Amniotic epithelial cell (primary cell): Measurements from ENCODE around the gene FAM3D.
"Not testable (repeated sequence)": the region's sequence is repeated elsewhere in the genome, so short reads cannot be mapped to it uniquely, and the experiment has no call there.

Experiments
- DNase-seq: peaks from one replicate; pipeline ENCODE4 v3.0.0-alpha.2; 2010; ENCODE audit warnings: low read depth

Gene FAM3D, protein sequence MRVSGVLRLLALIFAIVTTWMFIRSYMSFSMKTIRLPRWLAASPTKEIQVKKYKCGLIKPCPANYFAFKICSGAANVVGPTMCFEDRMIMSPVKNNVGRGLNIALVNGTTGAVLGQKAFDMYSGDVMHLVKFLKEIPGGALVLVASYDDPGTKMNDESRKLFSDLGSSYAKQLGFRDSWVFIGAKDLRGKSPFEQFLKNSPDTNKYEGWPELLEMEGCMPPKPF

DNA sequence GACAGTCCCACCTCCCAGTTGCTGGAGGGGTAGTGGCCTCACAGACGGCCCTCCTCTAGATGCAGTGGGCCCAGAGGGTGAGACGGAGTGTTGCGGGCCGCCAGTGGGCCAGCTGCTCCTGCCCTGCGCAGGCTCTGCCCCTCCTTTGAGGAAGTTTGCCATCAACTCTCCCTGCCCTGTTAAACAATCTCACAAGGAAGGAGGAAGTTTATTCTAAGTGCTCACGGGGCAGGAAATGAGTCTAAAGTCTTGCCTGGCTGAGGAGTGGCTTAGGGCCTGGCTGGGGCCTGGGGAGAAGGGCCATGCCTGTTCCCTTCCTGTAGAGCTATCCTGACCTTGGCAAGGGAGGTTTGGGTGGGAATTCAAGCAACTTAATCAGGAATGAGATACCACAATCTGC, at the start of gene FAM3D:
FAM3D (minus strand) TSS at position 92 of the 400 bp plus-strand sequence. CDS start 11,211 bp downstream, outside the sequence.
- DNase-seq = no peak

- no peak for DNase-seq
Observed at GRCh38 chr3:58713715-58714401, 47.3 kb upstream of the FAM3D start.

DNA sequence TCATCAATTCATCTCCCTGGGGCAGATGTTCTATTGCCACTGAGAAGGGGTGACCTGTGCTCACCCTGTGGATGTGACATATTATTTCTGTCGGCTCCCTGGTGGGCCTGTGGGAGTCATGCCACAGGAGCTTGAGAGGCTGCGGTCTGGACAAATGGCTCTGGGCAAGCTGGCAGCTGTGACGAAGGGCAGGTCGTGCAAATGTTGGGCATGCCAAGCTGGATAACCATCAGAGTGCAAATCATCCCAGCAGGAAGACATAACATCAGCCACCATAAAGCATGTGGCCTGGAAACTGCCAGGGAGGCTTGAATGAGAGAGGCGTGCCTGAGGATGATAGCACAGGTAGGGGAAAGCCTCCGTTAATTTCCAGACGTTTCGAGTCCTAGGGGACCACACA, 45.3 kb upstream of the FAM3D start:
- no peak for DNase-seq

DNA sequence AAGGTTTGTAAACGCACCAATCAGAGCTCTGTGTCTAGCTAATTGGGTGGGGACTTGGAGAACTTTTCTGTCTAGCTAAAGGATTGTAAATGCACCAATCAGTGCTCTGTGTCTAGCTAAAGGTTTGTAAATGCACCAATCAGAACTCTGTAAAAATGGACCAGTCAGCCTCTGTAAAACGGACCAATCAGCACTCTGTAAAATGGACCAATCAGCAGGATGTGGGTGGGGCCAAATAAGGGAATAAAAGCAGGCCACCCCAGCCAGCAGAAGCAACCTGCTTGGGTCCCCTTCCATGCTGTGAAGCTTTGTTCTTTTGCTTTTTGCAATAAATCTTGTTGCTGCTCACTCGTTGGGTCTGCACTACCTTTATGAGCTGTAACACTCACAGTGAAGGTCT, 42.4 kb upstream of the FAM3D start:
- DNase-seq = not testable (repeated sequence)

DNA sequence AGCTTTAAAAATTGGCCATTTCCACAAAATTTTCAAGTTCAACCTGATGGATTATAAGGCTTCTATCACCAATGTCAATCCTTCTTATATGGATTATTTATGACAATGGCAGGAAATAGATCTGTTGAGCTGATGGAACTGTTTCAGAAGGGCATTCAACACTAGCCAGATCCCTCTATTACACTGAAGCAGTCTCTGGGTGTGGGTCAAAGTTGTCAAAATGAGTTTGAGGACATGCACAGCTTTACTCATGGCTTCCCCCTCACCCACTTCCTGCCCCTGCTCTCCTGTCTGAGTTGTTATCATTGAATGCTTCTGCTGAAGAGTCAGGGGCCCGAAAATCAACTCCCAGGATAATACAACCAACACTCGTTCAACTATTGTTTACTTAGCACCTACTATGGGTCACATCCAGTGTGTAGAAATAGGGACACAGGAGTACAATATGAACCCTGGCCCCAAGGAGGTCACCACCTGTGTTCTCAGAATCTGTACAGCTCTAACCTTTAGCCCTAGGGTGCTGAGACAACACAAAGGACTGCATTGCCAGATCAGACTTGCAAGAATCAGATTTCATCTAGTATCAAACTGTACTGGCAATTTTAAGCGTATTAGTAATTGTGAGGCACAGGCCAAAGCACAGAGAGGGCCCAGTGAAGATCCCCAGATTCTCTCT, 41.7 kb upstream of the FAM3D start:
- no peak for DNase-seq

GRCh38 chr3:58707390-58707930, 40.9 kb upstream of the FAM3D start:
- no peak for DNase-seq

DNA sequence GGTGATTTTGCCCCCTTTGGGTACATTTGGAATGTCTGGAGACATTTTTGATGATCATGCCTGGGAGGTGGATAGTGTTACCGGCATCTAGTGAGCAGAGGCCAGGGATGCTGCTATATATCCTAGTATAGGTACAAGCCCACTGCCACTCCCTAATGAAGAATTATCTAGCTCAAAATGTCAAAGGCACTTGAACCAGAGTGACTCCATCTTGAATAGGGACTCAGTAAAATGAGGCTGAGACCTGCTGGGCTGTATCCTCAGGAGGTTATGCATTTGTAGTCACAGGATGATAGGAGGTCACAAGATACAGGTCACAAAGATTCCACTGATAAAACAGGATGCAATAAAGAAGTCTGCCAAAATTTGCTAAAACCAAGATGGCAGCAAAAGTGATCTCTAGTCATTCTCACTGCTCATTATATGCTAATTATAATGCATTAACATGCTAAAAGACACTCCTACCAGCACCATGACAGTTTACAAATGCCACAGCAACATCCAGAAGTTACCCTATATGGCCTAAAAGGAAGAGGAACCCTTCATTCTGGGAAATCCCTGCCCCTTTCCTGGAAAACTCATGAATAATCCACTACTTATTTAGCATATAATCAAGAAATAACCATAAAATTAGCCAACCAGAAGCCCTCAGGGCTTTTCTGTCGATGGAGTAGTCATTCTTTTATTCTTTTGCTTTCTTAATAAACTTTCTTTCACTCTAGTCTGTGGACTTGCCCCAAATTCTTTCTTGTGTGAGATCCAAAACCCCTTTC, 40.0 kb upstream of the FAM3D start:
- DNase-seq = no peak

GRCh38 chr3:58704745-58705144, 38.2 kb upstream of the FAM3D start:
- DNase-seq = no peak

DNA sequence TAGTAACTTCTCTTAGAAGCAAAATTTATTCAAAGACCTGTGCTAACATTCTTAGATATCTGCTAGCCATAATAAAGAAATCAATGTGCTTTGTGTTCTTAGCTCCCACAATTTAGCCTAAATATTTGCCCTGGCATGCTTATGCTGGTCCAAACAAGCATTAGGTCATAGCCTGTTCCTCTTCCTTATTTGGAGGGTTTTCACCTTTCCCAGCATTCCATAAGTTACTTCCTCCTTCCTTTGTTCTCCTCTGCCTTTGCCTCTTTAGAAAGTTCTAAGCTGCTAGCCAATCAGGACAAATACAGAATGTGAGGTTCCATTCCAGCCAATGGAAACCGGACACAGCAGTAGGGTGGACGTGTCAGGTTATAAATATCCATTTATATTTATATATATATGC, 37.7 kb upstream of the FAM3D start:
- DNase-seq = not testable (repeated sequence)

DNA sequence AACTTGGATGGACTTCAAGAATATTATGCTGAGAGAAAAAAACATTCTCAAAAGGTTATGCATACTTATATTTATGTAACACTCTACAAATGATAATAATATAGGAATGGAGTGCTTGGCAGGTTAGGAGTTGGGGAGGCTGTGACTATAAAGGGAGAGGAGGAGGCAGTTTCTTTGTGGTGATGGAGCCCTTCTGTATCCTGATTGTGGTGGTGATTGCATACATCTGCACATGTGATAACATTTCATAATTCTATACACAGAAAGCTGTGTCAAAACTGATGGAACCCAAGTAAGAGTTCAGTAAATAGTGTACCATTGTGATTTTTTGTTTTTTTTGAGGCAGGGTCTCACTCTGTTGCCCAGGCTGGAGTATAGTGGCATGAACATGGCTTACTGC, 31.7 kb upstream of the FAM3D start:
- DNase-seq = no peak

DNA sequence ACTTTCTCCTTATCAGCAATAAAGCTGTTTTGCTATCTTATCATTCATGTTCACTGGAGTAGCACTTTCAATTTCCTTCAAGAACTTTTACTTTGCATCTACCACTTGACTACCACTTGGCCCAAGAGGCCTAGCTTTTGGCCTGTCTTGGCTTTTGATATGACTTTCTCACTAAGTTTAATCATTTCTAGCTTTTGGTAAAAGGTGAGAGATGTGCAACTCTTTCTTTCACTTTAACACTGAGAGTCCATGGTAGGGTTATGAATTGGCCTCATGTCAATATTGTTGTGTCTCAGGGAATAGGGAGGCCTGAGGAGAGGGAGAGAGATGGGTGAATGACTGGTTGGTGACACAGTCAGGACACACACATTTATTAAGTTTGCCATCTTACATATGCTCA, 31.0 kb upstream of the FAM3D start:
- no peak for DNase-seq

DNA sequence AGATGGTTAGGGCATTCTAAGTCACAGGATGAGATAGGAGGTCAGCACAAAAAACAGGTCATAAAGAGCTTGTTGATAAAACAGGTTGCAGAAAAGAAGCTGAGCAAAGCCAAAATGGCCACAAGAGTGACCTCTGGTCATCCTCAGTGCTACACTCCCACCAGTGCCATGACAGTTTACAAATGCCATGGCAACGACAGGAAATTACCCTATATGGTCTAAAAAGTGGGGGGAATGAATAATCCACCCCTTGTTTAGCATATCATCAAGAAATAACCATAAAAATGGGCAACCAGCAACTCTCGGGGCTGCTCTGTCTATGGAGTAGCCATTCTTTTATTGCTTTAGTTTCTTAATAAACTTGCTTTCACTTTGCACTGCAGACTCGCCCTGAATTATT, 30.2 kb upstream of the FAM3D start:
- not testable (repeated sequence) for DNase-seq

DNA sequence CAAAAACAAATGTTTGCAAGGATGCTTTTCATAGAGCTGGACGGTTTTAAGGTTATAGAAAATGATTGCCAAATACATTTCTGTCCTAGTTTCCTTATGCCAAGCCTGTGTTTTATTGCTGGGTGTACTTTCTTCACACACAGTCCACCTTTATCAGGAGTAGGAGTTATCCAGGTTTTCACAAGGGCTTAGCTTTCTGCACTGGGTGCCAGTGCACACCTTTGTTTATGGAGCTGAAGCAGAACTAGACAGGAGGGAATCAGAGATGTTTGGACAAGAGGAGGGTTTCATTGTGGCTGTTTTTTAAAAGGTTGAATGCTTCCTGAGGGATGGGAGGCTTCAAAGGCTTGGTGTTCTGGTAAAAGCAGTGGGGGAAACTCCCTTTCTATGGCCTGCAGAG, 29.5 kb upstream of the FAM3D start:
- DNase-seq = no peak

- not testable (repeated sequence) for DNase-seq
Observed at GRCh38 chr3:58695284-58695683, 28.7 kb upstream of the FAM3D start.

DNA sequence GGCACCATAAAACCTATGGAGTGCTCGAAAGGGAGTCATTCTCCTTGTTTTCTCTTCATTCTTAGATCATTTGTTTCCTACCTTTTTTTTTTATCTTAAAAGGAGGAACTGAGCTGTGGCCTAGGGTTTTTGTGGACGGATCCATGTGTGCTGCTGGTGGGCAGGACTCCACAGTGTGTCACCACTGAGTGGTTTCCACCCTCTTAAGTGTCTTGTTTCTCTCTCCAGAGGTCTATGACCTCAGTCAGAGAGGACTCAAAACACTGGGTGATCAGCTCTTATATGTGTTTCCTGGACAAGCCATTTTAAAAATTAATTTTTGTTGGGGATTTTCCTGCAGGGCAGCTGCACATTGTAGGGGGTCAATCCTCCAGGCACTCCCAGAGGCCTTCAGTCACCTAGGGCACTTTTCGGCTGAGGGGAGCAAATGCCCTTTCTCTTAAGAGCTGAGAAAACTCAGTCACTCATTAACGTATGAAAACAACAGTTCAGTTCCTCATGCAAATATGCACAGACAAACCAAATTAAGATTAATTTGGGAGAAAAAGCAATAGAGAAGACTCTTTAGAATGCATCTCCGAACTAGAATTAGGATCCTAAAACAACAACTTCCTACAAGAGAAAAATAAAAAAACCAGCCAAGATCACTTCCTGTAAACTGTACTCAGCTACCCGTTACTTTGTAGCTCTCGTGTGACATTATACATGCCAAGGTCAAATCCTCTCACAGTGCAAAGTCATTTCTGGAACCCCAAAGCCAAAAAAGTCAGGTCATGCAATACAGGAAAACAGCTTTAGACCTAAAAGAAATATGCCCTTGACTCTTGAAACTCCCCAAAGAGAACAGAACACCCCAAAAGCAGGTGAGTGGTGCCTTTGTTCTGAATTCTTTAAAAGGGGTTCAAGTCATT, 27.6 kb upstream of the FAM3D start:
- DNase-seq = no peak

DNA sequence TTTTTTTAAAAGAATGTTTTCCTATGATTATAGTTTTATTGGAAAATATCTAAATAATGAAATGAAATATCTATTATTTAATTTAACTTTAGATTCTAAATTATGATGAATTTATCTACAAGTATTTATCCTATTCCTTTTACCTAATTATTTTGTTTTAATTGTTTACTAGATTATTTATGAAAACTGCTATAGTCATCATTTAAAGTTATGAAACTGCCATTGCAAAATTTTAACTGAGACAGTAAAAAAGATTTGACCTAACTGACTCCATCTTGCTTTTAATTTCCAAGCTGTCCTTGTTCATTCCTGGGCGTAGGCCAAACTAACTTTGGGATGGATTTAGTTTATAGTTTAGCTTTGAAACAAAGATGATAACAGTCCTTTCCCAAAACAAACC, 25.9 kb upstream of the FAM3D start:
- no peak for DNase-seq

DNA sequence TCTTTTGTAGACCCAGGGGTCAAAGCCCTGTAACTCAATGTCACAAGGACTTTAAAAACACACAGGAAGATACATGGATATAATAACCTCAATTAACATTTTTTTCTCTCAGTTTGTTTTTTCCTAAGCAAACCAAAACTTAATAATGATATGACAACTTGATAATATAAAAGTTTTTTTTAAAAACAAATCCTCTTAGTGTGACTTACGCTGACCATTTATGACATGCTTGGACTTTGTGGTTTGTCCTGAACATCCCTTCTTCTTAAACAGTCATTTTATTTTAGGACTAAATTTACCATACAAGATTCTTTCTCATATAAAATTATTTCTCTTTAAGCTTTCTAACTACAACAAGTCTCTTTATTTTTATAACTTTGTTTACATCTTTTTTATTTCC, 25.4 kb upstream of the FAM3D start:
- peak; percentile 13 for DNase-seq

GRCh38 chr3:58690490-58690889, 23.9 kb upstream of the FAM3D start:
- no peak for DNase-seq

GRCh38 chr3:58688574-58688973, 22.0 kb upstream of the FAM3D start:
- no peak for DNase-seq

DNA sequence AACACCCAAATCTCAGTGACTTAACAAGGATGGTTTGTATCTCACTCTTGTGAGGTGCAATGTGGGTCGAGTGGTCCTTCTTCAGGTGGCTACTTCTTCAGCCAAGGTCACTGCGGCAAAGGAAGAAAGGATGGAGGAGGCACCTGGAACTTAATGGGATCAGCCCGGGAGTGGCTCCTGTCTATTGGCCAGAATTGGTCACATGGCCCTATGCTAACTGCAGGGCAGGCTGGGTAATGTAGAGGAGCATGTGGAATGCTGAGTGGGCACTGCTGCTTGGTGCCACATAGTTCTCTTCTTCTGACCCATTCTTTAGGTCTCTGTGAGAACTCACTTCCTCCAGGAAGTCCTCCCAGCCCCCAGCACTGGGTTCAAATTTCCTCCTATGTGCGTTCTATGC, 20.3 kb upstream of the FAM3D start:
- no peak for DNase-seq

DNA sequence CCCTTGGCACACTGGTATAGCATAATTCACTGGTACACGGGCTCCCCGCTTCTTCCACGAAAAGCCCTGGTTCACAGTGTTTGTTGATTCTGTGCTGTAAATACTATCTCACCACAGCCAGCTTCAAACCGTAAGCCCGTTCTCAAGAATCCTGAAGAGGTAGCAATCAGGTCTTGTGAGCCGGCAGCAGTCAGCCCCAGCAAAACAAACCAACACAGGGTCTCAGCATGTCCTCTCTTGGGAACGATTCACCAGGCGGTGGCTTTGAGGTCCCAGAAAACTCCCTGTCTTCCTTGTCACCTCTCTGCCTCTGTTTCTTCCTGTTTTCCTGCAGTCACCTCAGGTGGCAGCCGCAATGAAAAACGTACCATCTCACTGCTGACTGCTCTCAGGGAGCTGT, 19.1 kb upstream of the FAM3D start:
- DNase-seq = no peak
